B cell (primary cell): ENCODE results near the gene TMEM239.

Experiments
- EZH2 ChIP-seq: IDR thresholded peaks from 2 replicates; pipeline ENCODE4 v1.6.1; 2012; ENCODE audit warnings: borderline replicate concordance, low read depth, mild to moderate bottlenecking, moderate library complexity, low read length; ENCODE audit not compliant: insufficient read depth, poor library complexity, severe bottlenecking
- TF ChIP-seq, protein P1 (sequence below): fragments of 200-600 bp; IDR thresholded peaks from one replicate; pipeline ENCODE4 v1.8.0; 2022; ENCODE audit warnings: antibody characterized with exemption, mild to moderate bottlenecking

DNA sequence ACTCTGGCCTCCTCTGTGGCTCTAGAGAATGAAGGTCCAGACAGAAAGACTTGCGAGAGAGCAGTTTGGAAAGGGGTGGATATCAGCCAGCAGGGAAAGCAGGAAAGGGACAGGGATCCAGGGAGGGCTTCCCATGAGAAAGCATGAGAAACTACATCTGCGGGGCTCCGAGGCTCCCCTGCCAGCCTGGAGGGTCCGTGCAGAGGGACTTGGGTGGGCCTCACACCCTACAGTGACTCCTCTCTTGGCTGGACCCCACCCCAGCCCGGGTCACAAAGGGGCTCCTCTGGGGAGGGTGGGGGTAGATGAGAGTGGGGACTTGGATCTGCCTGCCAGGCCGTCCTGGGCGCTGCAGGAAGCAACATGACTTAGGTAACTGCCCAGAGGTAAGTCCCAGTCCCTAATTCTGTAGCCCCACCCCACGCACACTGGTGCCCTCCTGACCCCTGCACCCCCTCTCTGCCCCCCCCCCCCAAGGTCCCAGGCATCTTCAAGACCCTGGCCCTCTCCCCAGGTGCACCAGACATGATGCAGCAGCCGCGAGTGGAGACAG is at the start of gene TMEM239:
- TF ChIP-seq, protein P1, sequence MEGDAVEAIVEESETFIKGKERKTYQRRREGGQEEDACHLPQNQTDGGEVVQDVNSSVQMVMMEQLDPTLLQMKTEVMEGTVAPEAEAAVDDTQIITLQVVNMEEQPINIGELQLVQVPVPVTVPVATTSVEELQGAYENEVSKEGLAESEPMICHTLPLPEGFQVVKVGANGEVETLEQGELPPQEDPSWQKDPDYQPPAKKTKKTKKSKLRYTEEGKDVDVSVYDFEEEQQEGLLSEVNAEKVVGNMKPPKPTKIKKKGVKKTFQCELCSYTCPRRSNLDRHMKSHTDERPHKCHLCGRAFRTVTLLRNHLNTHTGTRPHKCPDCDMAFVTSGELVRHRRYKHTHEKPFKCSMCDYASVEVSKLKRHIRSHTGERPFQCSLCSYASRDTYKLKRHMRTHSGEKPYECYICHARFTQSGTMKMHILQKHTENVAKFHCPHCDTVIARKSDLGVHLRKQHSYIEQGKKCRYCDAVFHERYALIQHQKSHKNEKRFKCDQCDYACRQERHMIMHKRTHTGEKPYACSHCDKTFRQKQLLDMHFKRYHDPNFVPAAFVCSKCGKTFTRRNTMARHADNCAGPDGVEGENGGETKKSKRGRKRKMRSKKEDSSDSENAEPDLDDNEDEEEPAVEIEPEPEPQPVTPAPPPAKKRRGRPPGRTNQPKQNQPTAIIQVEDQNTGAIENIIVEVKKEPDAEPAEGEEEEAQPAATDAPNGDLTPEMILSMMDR = no peak
- no peak for TF ChIP-seq EZH2
